ENCODE data around the gene CELSR1.

Gene CELSR1

GRCh38 chr22:46537225-46537945, at the start of gene CELSR1:
Gene CELSR1, minus strand, starts transcription at chr22:46537620. Its CDS starts 450 bp downstream, at chr22:46537170.
- no peak for DNase-seq

GRCh38 chr22:46587061-46587460, 49.6 kb upstream of the CELSR1 start:
- no peak for DNase-seq

- DNase-seq = no peak
Observed at GRCh38 chr22:46586531-46587011, 49.2 kb upstream of the CELSR1 start.

GRCh38 chr22:46586123-46586519, 48.7 kb upstream of the CELSR1 start:
- no peak for DNase-seq

- DNase-seq = no peak
Observed at GRCh38 chr22:46585340-46586122, 48.1 kb upstream of the CELSR1 start.

GRCh38 chr22:46584081-46584921, 46.9 kb upstream of the CELSR1 start:
- DNase-seq = no peak

GRCh38 chr22:46583571-46583970, 46.2 kb upstream of the CELSR1 start:
- no peak for DNase-seq

GRCh38 chr22:46582281-46582933, 45.0 kb upstream of the CELSR1 start:
- no peak for DNase-seq

GRCh38 chr22:46581538-46582244, 44.3 kb upstream of the CELSR1 start:
- no peak for DNase-seq

- DNase-seq = no peak
Observed at GRCh38 chr22:46580940-46581537, 43.6 kb upstream of the CELSR1 start.

GRCh38 chr22:46579751-46580449, 42.5 kb upstream of the CELSR1 start:
- no peak for DNase-seq

- DNase-seq = no peak
Observed at GRCh38 chr22:46578824-46579561, 41.6 kb upstream of the CELSR1 start.

- no peak for DNase-seq
Observed at GRCh38 chr22:46578251-46578823, 40.9 kb upstream of the CELSR1 start.

GRCh38 chr22:46577368-46578249, 40.2 kb upstream of the CELSR1 start:
- peak; percentile 31 for DNase-seq

GRCh38 chr22:46576556-46577367, 39.3 kb upstream of the CELSR1 start:
- DNase-seq = peak; percentile 72

GRCh38 chr22:46575911-46576555, 38.6 kb upstream of the CELSR1 start:
- DNase-seq = peak; percentile 19

All from CD4-positive, alpha-beta T cell treated with Interleukin-6 for 4 hours (primary cell).